Hippocampal formation (tissue), 2 donors: ENCODE data around the gene KLF2.

Experiments used
- DNase-seq, 2 donors: peaks; one replicate each; lab custom pipeline; 2025; lab: John Stamatoyannopoulos, UW

KLF2 gene

GRCh38 chr19:16377521-16377920 is 52.9 kb downstream of the KLF2 start:
- no peak for DNase-seq
